ENCODE measurements around the gene TECPR1.

Gene TECPR1, protein sequence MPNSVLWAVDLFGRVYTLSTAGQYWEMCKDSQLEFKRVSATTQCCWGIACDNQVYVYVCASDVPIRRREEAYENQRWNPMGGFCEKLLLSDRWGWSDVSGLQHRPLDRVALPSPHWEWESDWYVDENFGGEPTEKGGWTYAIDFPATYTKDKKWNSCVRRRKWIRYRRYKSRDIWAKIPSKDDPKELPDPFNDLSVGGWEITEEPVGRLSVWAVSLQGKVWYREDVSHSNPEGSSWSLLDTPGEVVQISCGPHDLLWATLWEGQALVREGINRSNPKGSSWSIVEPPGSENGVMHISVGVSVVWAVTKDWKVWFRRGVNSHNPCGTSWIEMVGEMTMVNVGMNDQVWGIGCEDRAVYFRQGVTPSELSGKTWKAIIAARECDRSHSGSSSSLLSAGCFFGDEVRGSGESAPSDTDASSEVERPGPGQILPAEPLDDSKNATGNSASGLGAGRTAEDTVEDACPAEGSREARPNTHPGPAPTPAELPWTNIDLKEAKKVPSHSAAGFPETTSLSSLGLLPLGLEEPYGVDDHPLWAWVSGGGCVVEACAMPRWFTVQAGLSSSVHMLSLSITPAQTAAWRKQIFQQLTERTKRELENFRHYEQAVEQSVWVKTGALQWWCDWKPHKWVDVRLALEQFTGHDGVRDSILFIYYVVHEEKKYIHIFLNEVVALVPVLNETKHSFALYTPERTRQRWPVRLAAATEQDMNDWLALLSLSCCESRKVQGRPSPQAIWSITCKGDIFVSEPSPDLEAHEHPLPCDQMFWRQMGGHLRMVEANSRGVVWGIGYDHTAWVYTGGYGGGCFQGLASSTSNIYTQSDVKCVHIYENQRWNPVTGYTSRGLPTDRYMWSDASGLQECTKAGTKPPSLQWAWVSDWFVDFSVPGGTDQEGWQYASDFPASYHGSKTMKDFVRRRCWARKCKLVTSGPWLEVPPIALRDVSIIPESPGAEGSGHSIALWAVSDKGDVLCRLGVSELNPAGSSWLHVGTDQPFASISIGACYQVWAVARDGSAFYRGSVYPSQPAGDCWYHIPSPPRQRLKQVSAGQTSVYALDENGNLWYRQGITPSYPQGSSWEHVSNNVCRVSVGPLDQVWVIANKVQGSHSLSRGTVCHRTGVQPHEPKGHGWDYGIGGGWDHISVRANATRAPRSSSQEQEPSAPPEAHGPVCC

DNA sequence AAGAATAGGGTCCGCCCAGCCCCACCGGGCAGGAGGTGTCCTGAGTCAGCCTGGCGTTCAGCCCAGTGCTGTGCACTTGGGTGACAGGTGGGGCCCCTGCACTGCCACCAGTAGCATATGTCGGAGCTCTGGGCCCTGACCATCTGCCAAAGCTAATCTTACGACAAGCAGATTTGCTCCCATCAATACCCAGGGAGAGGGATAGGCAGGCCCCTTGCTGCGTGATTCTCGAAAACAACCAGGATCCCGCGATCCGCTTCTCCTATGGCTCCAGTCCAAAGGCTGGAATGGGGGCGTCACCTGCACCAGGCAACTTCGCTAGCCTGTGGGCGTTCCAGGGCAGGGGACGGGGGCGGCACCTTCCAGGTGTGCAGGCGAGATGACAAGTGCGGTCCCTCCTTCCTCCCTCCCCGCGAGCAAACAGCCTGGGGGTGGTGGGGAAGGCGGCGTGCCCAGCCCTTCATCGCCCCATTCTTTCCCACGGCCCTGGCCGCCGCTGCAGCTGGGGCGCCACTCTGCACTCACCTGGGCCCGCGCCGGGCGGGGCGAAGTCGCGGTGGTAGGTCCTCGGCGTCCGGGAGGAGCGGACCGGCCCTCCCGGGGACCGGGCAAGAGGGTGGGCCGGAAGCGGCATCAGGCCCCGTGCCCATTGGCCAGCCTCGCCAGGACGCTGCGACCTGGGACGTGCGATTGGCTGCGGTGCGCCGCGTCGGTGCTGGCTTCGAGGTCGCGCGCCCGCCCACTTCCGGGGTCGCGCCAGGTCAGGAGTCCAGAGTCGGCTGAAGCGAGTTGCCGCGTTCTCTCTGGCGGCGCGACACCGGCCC lies at the start of gene TECPR1:
TECPR1 (minus strand) TSS at position 632 of the 824 bp plus-strand sequence. CDS start 6,086 bp downstream, outside the sequence.
- FAIRE-seq, result no peak

DNA sequence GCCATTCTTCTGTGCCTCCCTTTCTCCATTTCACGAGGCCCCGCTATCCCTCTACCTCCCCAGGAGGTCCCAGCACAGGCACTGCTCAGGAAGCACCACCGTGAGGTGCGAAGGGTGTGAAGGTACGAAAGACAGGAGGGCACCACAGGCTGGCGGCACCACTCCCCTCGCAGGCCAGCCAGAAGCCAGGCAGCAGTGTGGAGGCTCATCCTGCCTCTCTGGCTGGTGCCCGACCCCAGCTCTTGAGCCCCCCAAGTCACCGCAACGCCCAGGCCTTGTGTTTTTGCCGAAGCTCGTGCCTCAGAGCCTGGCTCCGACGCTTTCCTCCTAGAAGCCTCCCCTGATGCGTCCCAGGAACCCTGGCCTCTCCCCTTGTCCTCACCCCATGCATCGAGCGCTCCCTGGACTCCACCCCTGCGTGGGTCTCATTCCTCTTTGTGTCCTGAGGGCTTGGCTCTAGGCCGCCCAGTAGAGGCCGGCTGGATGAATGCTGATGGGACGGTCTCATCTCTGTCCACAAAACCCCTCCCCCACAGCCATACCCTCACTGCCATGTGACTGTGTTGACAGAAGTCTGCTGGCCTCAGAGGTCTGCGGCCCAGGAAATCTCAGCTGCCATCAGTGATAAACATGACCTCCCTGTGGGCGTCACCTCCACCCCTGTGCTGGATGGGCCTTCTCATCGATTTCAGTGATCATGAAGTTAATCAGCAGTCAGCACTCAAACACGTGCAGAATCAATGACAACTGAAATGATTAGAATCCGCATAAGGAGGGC lies 48.8 kb upstream of the TECPR1 start:
- FAIRE-seq, result no peak

DNA sequence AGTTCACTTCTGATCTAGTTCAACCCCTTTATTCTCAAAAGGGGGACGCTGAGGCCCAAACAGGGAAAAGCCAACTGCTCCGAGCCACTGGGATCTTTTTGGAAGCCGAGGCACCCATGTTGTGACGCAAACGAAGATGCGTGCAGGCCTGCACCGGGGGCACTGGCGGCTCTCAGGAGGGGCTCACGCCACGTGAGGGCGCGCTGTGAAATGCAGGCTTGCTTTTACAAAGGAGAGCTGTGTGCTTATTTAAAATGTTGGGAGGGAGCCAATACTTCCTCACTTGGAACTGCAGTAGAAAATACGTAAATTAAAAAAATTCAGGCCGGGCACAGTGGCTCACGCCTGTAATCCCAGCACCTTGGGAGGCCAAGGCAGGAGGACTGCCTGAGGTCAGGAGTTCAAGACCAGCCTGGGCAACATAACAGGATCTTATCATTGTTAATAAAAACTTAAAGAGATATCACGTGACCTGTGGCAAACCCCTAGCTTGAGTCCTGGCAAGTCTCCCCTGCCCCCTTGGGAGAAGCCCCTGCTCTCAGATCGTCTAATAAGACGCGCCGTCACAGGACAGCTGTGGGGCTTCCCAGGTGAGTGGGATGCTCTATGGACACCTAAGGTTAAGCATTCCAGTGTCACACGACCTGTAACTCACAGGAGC lies 45.7 kb upstream of the TECPR1 start:
- FAIRE-seq, result no peak

DNA sequence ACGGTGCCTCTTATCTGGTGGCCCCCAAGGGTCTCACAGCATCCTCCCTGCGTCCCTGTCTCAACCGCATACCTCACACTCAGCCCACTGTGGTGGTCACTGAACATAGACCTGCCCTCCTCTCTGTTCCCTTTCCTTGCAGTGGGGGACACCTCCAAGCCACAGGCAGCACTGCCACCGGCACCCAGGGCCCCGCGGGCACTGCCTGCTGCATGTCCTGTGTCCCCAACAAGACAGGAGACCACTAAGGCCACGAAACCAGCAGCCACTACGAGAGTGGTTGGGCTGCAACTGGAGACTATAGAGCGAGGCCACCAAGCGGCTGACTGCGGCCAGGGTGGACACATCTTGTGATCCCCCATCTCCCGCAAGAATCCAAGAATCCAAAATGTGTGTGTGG lies 44.8 kb upstream of the TECPR1 start:
- no peak for FAIRE-seq

DNA sequence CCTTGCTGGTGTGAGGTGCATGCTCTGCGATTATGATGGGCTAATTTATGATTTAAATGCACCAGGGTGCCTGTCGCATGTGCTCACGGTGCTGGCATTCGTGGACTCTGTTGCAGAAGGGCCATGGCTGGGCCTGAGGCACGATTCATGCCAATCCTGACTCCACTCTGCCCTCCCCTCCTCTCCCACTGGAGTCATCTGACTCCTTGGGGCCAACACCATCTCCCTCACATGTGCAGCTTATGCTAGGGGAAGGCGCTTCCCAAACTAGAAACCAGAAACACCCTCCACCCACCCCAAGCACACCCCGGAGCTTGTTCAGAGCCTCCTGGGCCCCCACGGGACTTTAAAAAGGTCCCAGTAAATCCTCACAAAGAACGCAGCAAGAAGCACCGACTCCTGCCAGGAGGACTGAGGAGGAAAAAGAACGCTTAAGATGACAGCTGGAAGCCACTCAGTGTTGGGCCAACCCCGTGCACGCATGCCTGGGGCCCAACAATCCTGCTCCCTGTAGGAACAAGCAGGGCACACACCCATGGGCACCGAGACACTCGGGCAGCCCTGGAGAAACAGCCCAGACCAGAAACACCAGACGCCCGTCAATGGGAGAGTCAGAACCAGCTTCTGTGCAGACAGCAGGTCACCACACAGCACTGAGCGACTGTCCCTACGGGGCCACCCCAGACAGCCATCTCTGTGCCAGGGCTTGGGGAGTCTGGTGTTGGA lies 43.6 kb upstream of the TECPR1 start:
- FAIRE-seq, result no peak

DNA sequence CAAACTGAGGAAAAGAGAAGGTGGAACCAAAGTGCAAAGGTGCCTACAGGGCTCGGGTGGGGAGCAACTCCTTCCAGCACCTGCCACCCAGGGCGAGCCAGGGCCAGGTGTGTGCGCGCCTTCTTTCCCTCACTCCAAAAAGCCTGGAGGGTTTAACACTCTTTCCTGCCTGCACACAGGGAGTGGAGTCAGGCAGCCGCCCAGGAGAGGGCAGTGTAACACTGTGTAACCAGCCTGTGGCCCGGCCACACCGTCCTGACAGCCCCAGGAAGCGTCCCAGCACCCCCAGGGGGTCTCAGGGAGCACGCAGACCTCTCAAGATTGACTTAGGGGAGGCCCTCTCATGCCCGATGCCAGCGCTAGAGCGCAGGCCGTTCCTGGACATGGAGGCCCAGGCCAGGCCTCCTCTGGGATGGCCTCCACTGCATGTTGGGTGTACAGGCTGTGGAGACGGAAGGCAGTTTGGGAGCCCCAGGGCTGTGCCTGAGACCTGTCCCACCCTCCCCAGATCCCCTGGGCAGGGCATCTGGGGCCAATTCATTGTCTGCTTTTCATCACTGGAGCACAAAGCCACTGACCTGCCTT lies 42.9 kb upstream of the TECPR1 start:
- FAIRE-seq, result no peak

DNA sequence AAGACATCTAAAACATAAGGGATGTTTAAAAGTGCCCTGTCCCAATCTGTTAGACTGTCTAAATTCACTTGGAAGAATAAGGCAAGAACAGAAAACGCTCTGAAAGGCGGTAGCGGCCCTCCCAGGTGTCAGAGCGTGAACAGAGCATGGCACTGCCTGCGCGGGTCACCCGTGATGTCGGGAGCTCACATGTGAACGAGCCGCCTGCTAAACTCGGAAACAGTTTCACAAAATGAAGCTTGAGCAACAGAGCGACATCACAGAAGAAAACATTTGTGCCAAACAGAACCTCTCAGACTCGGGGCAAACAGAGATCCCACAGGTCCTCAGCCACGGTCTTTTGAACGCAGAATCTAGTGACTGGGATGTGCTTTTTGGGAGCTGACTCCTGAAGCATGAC lies 42.3 kb upstream of the TECPR1 start:
- no peak for FAIRE-seq

DNA sequence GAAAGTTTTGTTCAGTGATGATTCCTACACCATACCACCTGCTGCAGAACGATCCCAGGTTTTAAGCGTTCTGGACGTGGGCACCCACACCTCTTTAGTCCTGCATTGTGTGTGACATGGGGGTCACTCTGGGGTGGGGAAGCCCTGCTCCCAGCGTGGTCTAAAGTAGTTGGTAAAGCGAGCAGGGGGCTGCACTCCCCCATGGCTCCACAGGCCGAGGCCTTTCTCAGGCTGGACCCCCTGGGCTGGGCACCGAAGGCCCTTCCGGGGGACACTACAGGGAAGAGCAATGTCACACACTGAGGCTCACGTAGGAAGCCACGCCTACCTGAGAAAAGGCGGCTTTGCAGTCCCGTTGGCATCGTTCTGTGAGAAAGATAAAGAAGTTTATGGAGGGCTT lies 41.7 kb upstream of the TECPR1 start:
- FAIRE-seq, result no peak

DNA sequence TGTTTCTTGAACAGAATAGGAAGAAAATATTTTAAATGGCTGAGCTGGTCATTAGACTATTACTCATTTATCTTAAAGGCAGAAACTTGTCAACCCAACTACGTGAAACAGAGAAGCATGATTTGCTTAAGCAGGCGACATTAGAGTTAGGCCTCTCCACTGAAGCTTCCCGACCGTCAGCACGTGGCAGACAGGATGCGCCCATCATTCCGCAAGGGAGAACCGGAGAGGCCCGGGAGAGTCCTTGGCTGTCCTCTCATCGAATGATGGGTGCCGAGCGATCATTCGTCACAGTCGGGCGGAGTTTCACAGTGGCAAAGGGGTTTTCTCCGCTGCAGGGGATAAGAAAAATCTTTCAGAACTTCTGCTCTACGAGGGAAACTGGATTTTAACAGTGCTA lies 41.2 kb upstream of the TECPR1 start:
- no peak for FAIRE-seq

DNA sequence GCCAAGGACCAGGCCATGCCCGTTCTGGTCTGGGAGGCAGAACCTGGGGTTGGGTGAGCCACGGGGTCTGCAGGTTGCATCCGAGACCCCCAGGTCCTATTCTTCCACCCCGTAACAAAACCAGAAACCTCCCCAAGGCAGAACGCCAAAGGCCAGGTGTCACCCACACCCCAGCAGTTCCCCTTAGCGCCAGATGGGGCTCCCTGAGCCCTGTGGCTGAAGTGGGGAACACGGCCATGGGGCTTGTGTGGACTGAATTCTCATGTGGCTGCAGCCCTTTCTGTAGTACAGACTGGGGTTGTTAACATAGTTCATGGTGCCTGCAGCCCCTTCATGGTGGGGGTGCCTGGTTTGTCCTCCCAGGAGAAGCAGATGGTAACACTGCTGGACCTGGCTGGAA lies 39.7 kb upstream of the TECPR1 start:
- no peak for FAIRE-seq

DNA sequence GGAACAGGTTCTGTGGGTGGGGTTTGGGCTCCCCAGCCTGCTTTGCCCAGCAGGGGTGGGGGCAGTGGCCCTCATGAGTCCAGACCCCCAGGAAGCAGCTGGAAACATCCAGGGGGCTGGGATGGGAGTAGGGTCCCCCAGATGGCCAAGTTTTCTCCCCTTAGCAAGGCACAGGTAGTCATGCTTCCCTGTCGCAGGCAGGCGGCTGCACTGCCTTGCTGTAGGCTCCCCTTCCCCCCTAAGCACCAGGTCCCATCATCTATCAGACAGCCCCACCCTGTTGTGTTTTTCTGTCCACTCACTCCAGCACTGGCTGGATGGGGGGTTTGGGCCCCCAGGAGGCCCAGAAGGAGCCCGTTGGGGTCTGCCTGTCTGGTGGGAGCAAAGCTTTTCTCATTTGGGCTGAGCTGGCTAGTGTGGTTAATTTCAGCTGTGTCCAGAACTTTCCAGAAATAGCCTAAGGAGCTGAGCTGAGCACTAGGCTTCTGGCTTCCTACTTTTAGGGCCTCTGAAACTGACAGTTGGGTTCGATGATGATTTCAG lies 37.4 kb upstream of the TECPR1 start:
- FAIRE-seq, result no peak

DNA sequence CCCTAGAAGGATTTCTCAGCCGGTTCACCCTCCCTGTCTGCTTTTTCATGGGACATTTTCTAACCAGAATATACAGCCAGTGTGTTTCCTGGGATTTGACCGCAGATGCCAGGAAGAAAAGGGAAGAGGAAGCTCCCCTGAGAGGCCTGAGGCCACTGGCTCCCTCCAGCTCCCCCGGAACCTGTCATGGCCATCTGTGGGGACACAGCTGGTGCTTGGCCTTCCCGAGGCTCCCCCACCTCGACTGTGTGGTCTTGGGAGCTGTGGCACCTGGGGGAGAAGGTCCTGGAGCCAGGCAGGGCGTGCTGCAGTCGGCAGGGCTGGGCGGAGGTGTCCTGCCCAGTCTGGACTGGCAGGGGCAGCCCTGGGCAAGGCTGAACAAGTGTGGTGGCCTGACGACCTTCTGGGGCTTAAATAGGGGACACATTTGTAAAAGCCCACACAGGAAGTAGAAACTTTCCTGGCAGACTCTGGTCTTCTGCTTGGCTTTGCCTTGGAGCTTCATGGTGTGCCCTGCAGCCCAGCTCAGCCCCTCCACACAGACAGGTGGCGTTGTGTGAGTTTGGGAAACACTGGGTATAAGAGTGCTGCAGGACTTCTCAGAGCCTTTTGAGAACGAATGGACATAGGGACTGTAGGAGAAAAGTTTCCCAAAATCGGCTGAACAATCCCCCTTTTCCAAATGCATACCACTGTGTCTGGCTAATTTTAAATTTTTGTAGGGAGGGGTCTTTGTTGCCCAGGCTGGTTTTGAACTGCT lies 36.2 kb upstream of the TECPR1 start:
- no peak for FAIRE-seq

DNA sequence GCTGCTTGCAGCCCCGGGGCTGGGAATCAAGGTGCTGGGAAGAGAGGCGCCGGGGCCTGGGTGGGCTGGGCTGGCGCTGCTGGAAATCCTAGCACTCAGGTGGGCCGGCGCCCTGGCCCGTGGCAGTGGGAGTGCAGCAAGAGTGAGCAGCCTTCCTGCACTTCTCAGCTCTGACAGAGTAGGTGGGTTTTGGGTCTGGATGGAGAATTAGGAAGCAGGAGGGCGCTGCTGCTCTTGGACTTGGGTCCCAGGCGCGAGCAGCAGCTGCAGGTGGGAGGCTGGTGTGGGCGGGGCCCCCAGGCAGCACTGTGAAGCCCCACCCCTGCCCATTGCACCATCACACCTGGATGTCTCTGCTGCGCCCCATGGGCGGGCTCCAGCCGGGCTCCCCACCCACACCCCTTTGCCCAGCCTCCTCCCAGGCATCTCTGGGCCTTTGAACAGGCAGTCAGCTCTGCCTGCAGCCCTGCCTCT lies 35.5 kb upstream of the TECPR1 start:
- no peak for FAIRE-seq

DNA sequence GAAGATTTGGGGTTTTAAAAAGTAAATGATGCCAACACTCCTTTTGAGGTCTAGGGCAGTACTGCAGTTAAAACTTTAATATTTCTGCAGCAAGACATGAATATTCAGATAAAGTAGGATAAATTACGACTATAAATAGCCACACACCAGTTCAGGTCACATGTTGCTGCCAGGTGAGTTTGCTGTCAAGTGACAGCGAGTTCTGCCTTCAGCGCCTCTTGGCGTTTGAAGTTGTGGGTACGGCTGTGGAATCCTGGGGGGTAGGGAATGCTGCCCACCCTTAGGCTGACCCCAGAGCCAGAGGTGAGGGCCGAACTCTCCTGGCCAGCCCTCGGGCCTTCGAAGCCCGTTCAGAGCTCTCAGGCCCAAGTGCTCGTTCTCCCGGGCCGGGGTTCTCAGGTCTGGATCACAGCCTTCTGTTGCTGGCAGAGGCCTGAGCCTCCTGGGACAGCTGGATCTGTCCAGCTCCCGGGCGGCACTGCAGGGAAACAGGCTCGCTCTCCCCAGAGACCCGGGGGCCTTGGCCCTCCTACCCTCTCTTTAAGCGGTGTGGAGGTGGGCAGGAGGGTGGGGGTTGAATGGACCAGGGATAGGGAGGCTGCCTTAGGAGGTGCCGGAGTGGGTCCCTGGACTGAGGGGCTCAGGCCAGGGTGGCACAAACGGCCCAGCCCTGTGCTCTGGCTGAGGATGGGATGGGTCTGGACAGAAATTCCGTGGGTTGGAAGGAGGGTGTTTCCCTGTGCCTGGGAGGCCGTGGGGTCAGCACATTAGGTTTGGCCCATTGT lies 34.9 kb upstream of the TECPR1 start:
- no peak for FAIRE-seq

DNA sequence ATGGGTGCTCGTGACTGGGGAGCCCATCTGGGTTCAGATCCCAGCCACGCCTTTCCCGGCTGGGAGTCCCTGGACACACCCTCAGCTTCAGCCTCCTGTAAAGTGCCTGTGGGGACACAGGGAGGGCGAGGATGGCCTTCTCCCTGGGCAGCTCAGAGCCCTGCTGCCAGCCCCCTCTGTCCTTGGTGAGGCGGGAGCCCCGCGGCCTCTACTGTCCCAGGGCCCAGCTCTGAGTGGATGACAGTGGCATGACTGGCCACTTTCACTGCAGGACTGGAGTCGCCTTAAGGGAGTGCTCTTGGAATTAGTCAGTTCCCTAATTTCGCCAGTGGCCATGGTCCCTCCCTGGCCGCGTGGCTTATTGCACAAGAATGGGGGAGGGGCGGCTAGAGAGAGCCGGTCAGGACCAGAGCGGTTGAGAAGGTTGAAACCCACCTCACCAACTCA lies 34.1 kb upstream of the TECPR1 start:
- FAIRE-seq, result no peak

DNA sequence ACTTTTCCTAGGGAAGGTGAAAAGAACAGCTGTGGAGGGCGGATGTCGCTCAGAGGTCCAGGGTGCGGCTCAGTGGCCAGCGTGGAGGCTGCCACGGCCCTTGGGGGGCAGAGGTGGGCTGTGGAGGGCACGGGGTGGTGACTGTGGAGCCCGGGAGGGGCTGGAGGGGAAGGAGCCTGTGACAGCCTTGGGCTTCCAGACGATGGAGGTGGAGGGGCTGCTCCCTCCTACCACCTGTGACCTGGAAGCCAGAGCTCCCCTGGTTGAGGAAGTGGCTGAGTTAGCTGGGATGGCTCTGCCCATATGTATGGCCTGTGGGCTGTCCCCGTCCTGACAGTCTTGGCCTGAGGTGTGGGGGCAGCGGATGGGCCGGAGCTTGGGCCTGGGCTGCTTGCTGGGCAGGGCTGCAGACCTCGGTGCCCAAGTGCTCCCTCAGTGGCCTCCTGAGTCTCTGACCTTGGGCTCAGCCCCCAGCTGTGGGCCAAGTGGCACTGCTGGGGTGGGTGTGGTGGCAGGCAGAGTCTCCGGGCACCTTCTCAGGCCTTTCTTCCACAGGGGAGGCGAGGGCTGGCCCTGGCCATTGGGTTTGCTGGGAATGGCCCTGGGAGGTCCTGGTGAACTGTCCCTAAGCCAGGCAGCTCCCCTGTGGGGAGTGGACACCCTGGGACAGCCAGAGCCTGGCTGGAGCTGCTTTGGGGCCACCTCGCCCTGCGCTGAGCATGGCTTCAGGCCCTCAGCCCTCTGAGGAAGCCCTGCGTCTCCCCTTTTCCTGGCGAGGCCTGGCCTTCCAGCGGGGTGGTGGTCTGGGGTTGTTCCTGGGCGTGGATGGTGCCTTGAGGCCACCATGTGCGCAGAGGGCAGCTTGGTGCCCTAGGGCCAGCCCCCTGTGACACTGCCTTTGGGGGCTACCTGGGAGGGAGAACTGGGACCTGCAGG lies 33.4 kb upstream of the TECPR1 start:
- no peak for FAIRE-seq
